GOT3 (cell line): ENCODE data around the gene WNT7A.

Source experiments
- DNase-seq: peaks from one replicate; lab custom pipeline; 2025; ENCODE audit warnings: mixed read lengths; lab: John Stamatoyannopoulos, UW

The WNT7A gene

GRCh38 chr3:13846238-13846637, 33.6 kb downstream of the WNT7A start:
- DNase-seq, result no peak

- no peak for DNase-seq
Measured at GRCh38 chr3:13845806-13846205, 34.1 kb downstream of the WNT7A start.

GRCh38 chr3:13844911-13845310, 35.0 kb downstream of the WNT7A start:
- DNase-seq, result no peak

DNA sequence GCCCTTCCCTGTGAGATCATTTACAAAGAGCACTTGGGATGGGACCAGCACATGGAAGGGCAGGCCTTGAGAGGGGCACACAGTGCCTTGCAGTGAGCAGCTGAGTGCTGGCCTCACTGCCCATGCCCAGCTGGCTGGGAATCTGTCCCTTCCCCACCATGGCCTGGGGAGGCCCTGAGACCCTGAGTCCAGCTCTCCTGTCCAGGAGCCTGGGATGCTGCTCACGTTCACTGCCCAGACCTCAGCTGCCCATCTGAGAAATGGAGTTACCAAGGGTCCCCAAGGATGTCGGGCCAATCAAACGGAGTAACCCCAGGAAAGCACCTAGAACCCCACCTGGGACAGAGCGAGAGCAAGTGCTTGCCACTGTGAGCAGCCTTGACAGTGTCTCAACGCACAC, 35.6 kb downstream of the WNT7A start:
- no peak for DNase-seq

DNA sequence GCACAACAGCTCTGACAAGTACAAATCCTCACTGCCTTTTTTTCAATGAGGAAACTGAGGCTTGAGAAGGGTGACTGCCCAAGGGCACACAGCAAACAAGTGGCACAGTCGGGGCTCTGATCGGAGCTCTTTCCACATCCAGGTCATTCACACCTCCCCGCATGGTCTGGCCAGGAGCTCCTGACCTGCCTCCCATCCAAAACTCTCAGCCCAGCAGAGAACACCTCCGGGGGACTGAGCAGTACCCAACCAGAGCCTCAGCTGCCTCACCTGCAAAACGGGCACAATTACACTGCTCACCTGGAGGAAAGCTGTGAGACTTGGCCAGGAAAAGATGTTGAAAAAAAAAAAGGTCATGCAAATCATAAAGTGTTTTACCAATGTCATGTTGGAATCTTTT, 36.5 kb downstream of the WNT7A start:
- no peak for DNase-seq

GRCh38 chr3:13842226-13842625, 37.6 kb downstream of the WNT7A start:
- DNase-seq, result no peak

DNA sequence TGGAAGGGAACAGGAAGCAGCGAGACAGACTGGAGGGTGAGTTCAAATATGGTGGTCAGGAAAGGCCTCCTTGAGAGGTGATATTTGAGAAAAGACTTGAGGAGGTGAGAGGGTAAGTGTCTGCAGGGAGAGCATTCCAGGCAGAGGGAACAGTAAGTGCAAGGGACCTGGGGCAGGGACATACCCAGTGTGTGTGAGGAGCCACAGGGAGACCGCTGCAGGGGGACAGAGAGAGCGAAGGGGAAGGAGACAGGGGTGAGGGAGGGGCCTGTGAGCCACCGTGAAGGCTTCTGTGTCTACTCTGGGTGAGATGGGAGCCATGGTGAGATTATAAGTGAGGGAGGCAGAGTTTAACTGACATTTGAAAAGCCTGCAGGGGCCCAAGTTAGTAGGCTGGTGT, 38.0 kb downstream of the WNT7A start:
- DNase-seq, result no peak

DNA sequence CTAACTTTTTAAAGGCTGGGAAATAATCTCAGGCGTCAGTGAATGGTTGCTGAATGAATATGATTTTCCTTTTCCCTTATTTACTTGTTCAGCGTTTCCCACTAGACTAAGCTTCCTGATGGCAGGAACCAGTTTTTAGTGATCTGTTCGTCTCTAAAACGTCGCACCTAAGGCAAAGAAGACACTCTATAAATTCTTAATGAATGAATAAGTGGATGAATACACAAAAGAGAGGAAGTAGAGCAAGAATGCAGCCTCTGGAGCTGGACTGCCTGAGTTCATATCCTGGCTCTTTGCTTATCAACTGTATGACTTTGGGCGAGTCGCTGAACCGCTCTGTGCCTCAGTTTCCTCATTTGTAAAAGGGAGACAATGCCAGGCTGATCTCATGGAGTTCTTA, 38.7 kb downstream of the WNT7A start:
- no peak for DNase-seq

- DNase-seq, result no peak
Measured at GRCh38 chr3:13840456-13840855, 39.4 kb downstream of the WNT7A start.

- no peak for DNase-seq
Measured at GRCh38 chr3:13839726-13840340, 40.0 kb downstream of the WNT7A start.

- no peak for DNase-seq
Measured at GRCh38 chr3:13839253-13839652, 40.6 kb downstream of the WNT7A start.

DNA sequence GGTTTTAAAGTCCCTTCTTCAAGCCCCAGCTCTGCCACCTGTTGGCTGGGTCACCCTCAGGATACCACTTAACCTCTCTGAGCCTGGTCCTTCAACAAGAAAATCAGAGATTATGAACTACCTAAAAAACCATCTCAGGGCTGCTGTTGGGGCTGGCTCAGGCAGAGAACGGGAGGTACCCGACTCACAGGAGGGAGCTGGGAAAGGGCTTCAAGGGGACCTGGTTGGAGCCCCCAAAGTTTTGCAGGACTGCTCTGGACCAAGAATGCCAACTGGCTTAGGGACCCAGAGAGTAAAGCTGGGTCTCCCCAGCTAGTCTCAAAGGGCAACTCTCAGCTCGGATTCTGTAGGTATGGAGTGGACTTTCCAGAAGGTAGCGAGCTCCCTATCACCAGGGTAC, 41.5 kb downstream of the WNT7A start:
- DNase-seq, result no peak

DNA sequence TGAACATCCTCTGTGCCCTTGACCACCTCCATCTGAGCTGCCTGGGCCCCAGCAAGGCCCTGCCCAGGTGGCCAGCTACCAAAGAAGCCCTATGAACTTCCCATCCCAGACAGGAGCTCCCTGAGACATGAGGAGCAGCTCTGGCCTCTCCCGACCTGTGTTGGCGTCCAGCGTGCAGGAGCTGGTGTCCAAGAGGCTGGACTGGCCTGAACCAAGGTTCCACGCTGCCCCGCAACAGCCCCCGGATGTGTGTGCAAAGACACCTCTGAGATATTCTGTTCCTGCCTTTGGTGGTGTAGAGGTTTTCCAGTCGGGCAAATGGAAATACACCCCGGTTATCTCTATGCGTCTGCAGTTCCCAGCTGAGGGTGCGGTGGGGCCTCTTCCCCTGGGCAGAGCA, 42.1 kb downstream of the WNT7A start:
- DNase-seq, result no peak

GRCh38 chr3:13836658-13837587, 42.9 kb downstream of the WNT7A start:
- no peak for DNase-seq

- no peak for DNase-seq
Measured at GRCh38 chr3:13835246-13835645, 44.6 kb downstream of the WNT7A start.

GRCh38 chr3:13834258-13835035, 45.4 kb downstream of the WNT7A start:
- no peak for DNase-seq

GRCh38 chr3:13833506-13834257, 46.2 kb downstream of the WNT7A start:
- no peak for DNase-seq

- DNase-seq, result no peak
Measured at GRCh38 chr3:13832130-13832529, 47.7 kb downstream of the WNT7A start.

GRCh38 chr3:13831386-13831996, 48.4 kb downstream of the WNT7A start:
- DNase-seq, result no peak

DNA sequence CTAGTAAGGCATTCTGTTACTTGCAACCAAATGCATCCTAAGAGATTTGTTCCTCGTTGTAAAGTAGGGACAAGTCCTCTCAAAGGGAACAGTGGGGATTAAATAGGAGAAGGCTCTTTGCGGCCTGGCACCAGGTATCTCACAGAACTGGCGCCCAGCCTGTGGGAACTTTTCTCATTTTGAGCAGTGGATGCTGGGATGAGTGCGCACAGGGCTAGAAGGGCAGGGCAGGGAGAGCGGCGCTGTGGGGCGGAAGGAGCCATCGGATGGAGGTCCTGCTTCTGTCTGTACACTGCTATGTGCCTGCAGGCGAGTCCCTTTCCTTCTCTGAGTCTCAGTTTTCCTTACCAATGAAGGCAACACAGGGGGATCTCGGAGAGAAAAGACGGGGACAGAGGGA, 50.6 kb downstream of the WNT7A start:
- DNase-seq, result no peak

- no peak for DNase-seq
Measured at GRCh38 chr3:13828501-13829265, 51.2 kb downstream of the WNT7A start.
